Chondrocyte (in vitro differentiated cells): ENCODE data around the gene PCSK1. TPM values are rescaled to one million over a fixed set of nuclear protein-coding genes. Genes with fewer than 3 reads are reported as not detected.
A peak's percentile ranks its signal among the peaks of the same experiment; 100 is the strongest.
"Not testable (repeated sequence)": the region's sequence is repeated elsewhere in the genome, so short reads cannot be mapped to it uniquely, and the experiment has no call there.

Source experiments
- DNase-seq: peaks from one replicate; pipeline ENCODE4 v3.0.0; 2021; ENCODE audit warnings: mixed read lengths, low spot score
- H3K27ac Mint-ChIP-seq: one replicate; pipeline ENCODE4 v1.8.0; 2021; ENCODE audit warnings: mild to moderate bottlenecking, moderate library complexity, mixed read lengths; ENCODE audit not compliant: unreplicated experiment
- H3K27me3 Mint-ChIP-seq: 2 replicates; pipeline ENCODE4 v1.8.0; 2021; ENCODE audit warnings: low read depth, mixed read lengths
- H3K36me3 Mint-ChIP-seq: 2 replicates; pipeline ENCODE4 v1.8.0; 2021; ENCODE audit warnings: low read depth, mixed read lengths
- H3K4me1 Mint-ChIP-seq: 2 replicates; pipeline ENCODE4 v1.8.0; 2021; ENCODE audit warnings: low read depth, mild to moderate bottlenecking, mixed read lengths
- H3K4me3 Mint-ChIP-seq: one replicate; pipeline ENCODE4 v1.8.0; 2021; ENCODE audit warnings: mild to moderate bottlenecking, moderate library complexity, mixed read lengths; ENCODE audit not compliant: unreplicated experiment
- H3K9me3 Mint-ChIP-seq: 2 replicates; pipeline ENCODE4 v1.8.0; 2021; ENCODE audit warnings: low read depth, mixed read lengths
- total RNA-seq: library from RNA; stranded (reverse); gene quantifications from 3 replicates; pipeline ENCODE4 v1.2.1, GENCODE V29; 2021
- TF ChIP-seq, protein P1 (sequence below): fragments of 200-600 bp; sonication (generic); IDR thresholded peaks from 2 replicates; pipeline ENCODE4 v1.5.0; 2021; ENCODE audit warnings: antibody characterized with exemption, mild to moderate bottlenecking, moderate library complexity

PCSK1 gene
- total RNA-seq, 1 donor from 2014 or later = 0.05 TPM

DNA sequence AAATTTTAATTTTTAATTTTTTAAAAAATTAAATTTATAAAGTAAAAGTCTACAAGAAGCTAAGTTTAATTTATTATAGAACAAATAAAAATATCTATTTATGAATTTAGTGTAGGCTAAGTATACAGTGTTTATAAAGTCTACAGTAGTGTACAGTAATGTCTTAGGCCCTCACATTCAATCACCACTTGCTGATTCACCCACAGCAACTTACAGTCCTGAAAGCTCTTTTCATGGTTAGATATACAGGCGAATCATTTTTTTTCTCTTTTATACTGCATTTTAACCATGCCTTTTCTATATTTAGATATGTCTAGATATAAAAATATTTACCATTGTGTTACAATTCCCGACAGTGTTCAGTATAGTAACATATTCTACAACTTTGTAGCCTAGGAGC, 55.9 kb downstream of the PCSK1 start:
- no peaks in the 10 kb centered on the region for H3K36me3 Mint-ChIP-seq
- H3K4me1 Mint-ChIP-seq = no peaks in the 10 kb centered on the region
- no peak overlapping the region for H3K27ac Mint-ChIP-seq
- TF ChIP-seq, protein P1, sequence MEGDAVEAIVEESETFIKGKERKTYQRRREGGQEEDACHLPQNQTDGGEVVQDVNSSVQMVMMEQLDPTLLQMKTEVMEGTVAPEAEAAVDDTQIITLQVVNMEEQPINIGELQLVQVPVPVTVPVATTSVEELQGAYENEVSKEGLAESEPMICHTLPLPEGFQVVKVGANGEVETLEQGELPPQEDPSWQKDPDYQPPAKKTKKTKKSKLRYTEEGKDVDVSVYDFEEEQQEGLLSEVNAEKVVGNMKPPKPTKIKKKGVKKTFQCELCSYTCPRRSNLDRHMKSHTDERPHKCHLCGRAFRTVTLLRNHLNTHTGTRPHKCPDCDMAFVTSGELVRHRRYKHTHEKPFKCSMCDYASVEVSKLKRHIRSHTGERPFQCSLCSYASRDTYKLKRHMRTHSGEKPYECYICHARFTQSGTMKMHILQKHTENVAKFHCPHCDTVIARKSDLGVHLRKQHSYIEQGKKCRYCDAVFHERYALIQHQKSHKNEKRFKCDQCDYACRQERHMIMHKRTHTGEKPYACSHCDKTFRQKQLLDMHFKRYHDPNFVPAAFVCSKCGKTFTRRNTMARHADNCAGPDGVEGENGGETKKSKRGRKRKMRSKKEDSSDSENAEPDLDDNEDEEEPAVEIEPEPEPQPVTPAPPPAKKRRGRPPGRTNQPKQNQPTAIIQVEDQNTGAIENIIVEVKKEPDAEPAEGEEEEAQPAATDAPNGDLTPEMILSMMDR = no peak
- no peaks in the 10 kb centered on the region for H3K9me3 Mint-ChIP-seq
- DNase-seq = no peak
- no peak overlapping the region for H3K4me3 Mint-ChIP-seq
- H3K27me3 Mint-ChIP-seq = peaks cover 23% of the 10 kb centered on the region

DNA sequence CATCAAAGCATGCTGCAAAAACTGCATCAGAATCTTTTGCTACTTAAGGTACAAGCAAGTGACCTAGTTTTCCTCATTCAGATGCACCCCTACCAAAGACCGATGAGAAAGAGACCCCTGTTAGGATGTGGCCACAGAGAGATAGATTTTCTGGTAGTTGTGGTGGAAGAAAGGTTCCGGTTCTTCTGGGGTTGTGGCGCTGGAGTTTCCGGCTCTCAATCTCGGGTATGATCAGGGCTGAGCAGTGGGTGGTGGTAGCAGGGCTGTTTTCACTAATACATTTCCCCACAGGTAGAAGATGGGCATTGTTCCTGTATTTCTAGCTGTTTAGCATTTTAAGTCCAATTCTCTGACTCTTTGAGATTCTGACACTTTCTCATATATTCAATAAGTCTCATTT, 58.4 kb downstream of the PCSK1 start:
- Mint-ChIP-seq H3K27me3 (peaks cover 24% of the 10 kb centered on the region), H3K4me1 (no peaks in the 10 kb centered on the region), H3K27ac (no peak overlapping the region), H3K36me3 (no peaks in the 10 kb centered on the region), H3K4me3 (no peak overlapping the region), H3K9me3 (no peaks in the 10 kb centered on the region)
- no peak for DNase-seq
- TF ChIP-seq, protein P1 = no peak

DNA sequence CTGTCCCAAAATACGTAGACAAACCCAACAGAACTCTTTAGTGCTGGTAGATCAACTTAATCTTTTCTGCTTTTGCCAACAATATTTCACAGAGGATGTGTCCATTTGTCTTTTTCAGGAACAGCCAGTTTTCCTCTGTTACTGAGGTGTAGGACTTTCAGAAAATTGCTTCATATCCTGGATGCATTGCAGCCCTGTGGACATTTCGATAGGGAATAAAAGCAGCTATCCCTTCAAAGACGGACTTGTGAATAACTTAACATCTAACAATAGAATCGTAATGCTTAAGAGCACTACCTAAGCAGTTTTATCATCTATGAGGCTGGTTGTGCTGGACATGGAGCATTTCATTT, 59.7 kb downstream of the PCSK1 start:
- TF ChIP-seq, protein P1 = no peak
- Mint-ChIP-seq H3K4me3 (no peak overlapping the region), H3K36me3 (no peaks in the 10 kb centered on the region), H3K4me1 (no peaks in the 10 kb centered on the region), H3K27me3 (peaks cover 29% of the 10 kb centered on the region), H3K27ac (no peak overlapping the region), H3K9me3 (no peaks in the 10 kb centered on the region)
- no peak for DNase-seq

DNA sequence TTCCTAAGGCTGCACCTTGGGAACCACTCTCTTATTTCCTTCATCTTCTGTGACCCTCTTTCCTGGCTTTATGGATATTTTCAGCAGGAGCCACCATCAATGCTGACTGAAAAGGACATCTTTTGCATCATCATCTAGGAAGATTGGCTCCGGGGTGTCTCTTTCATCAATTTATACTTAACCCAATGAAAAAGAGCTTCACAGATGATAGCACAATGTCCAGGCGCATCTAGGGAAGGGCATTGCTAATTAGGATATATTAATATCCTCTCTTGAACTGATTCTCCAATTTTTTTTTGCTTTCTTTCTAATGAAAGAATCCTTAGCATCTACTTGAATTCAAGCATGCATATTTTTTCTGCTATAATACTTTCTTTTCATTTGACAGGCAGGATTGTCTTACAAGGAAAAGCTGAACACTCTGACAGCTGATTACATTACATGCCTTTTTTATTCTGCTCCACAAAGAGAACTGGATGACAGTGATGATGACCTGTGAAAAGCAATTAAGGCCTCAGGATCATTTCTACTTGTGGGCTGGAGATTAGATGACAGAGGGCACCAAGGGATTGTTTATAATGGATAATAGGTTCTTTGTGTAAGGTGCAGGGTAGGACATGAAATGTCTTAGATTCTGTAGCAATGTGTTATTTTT, 60.2 kb downstream of the PCSK1 start:
- TF ChIP-seq, protein P1 = no peak
- no peaks in the 10 kb centered on the region for H3K36me3 Mint-ChIP-seq
- H3K27ac Mint-ChIP-seq = no peak overlapping the region
- H3K27me3 Mint-ChIP-seq = peaks cover 25% of the 10 kb centered on the region
- no peak overlapping the region for H3K4me3 Mint-ChIP-seq
- H3K9me3 Mint-ChIP-seq = no peaks in the 10 kb centered on the region
- no peaks in the 10 kb centered on the region for H3K4me1 Mint-ChIP-seq
- no peak for DNase-seq

DNA sequence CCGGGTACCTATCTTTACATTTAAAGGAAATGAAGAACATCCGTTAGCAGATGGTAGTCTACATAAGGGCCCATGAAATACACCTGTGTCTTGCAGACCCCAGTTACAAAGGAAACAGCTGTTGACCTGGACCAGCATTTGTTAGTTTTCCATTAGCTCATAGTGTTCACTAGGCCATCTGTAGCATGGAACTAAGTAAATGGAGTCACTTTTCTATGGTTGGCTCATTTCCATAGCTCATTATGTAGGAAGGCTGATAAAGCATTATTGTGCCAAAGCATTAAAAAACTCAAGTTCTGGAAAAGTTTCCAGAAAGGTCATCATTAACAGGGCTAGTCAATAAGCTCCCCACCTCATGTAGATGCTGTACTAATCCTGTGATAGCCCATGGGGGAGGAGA, 62.1 kb downstream of the PCSK1 start:
- no peak for DNase-seq
- H3K4me3 Mint-ChIP-seq = no peak overlapping the region
- peaks cover 5% of the 10 kb centered on the region for H3K36me3 Mint-ChIP-seq
- TF ChIP-seq, protein P1 = no peak
- H3K9me3 Mint-ChIP-seq = peaks cover 5% of the 10 kb centered on the region
- H3K4me1 Mint-ChIP-seq = no peaks in the 10 kb centered on the region
- no peak overlapping the region for H3K27ac Mint-ChIP-seq
- peaks cover 34% of the 10 kb centered on the region for H3K27me3 Mint-ChIP-seq

DNA sequence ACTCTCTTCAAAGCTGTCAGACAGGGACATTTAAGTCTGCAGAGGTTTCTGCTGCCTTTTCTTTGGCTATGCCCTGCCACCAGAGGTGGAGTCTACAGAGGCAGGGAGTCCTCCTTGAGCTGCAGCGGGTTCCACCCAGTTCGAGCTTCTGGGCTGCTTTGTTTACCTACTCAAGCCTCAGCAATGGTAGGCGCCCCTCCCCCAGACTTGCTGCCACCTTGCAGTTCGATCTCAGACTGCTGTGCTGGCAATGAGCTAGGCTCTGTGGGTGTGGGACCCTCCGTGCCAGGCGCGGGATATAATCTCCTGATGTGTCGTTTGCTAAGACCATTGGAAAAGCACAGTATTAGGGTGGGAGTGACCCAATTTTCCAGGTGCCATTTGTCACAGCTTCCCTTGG, 65.7 kb downstream of the PCSK1 start:
- H3K9me3 Mint-ChIP-seq = peaks cover 13% of the 10 kb centered on the region
- not testable (repeated sequence) for H3K4me3 Mint-ChIP-seq, H3K27ac Mint-ChIP-seq, H3K4me1 Mint-ChIP-seq, H3K36me3 Mint-ChIP-seq
- peak; percentile 62 for DNase-seq
- H3K27me3 Mint-ChIP-seq = peaks cover 33% of the 10 kb centered on the region
